A172 (cell line): Measurements from ENCODE around the gene RNPEP. TPM values are rescaled to one million over a fixed set of nuclear protein-coding genes. Genes with fewer than 3 reads are reported as not detected.
A peak's percentile ranks its signal among the peaks of the same experiment; 100 is the strongest.
"Not testable (repeated sequence)": the region's sequence is repeated elsewhere in the genome, so short reads cannot be mapped to it uniquely, and the experiment has no call there.

Source experiments
- DNase-seq: peaks from one replicate; pipeline ENCODE4 v3.0.0-alpha.2; 2015; ENCODE audit warnings: low spot score
- total RNA-seq: library from RNA; depleted of rRNA; stranded (reverse); fragments of >200 nt; shearing (Covaris generic); gene quantifications from 2 replicates; pipeline ENCODE4 v1.2.3, GENCODE V29; 2014

RNPEP gene
- total RNA-seq, 1 experiment from 2014 or later = 112 TPM

GRCh38 chr1:201962382-201962781, 20.1 kb upstream of the RNPEP start:
- not testable (repeated sequence) for DNase-seq

DNA sequence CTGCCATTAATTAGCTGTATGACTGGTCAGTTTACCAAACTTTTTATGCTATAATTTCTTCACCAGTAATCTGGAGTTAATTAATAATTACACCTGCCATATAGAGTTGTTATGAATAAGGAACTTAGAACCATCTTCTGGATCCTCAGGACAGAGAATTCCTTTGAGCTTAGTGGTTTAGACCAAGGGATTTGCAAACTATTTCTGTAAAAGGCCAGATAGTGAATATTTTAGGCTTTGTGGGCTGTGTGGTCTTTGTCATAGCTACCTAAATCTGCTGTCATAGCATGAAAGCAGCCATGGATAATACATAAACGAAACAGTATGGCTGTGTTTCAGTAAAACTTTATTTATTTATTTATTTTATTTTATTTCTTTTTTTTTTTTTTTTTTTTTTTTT, 18.2 kb upstream of the RNPEP start:
- DNase-seq = no peak

GRCh38 chr1:201966171-201966570, 16.3 kb upstream of the RNPEP start:
- DNase-seq = no peak

DNA sequence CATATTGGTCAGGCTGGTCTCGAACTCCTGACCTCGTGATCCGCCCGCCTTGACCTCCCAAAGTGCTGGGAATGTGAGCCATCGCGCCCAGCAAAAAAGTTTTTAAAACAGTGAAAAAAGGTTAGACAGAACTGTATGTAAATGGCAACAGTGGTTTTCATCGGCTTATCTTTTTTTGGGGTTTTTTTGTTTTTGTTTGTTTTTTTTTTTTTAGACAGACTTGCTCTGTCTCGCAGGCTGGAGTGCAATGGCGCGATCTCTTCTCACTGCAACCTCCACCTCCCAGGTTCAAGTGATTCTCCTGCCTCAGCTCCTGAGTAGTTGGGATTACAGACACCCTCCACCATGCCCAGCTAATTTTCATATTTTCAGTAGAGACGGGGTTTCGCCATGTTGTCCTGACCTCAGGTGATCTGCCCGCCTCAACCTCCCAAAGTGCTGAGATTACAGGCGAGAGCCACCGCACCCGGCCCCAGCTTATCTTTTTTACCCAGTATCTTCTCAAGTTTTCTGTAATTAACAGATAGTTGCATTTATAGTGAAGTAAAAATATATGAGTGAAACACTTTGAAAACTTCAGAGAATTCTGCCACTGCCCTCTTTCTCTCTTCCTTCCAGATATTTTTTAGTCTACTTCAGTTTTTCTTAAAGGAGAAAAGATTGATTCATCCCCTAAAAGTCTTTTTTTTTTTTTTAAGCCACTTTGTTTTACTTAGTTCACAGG, 14.1 kb upstream of the RNPEP start:
- DNase-seq = no peak

DNA sequence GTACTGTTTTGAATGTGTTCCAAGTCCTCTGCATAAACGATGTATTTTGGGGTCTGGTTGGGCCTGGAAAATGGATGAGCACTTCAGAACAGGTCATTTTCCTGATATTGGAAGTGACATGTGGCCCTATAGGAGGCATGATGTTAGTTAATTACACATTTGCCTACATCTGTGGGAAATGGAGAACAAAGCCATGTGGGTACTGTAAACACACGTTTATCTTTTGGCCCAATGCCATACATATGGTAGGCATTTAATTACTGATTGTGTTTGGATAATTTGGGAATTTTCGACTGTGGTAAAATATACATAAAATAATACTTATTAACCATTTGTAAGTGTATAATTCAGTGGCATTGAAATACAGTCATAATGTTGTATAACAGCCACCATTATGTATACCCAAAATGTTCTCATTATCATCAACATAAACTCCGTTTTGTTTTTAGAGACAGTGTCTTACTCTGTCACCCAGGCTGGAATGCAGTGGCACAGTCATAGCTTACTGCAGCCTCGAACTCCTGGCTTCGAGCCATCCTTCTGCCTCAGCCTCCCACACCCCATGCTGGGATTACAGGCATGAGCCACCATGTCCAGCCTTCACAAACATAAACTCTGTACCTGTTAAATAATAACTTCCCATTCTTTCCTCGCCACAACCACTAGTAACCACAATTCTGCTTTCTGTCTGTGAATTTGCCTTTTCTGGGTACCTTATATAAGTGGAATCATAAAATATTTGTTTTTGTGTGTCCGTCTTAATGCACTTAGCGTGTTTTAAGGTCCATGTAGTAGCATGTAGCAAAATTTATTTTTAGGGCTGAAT, 11.9 kb upstream of the RNPEP start:
- DNase-seq = no peak

GRCh38 chr1:201982082-201982622, 296 bp upstream of the RNPEP start:
- peak; percentile 13 for DNase-seq

DNA sequence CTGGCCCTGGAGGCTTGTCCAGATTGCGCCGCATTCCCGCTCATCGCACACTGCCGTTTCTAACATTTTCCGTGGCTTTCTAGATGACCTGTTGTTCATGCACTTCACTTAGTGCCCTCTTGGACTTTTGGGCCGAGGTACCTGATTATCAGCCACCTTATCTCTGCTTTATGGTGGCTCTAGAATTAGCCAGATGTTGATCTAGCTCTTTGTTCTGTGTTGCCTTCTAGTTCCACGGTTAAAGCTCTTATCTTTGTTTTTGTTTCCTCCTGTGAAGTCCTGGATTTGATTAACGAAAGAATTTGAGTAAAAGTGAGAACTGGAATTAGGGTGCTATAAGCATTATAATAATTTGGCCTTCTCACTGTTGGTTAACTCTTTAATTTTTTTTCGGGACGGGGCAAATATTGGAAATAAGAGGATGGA, 945 bp downstream of the RNPEP start:
- no peak for DNase-seq

DNA sequence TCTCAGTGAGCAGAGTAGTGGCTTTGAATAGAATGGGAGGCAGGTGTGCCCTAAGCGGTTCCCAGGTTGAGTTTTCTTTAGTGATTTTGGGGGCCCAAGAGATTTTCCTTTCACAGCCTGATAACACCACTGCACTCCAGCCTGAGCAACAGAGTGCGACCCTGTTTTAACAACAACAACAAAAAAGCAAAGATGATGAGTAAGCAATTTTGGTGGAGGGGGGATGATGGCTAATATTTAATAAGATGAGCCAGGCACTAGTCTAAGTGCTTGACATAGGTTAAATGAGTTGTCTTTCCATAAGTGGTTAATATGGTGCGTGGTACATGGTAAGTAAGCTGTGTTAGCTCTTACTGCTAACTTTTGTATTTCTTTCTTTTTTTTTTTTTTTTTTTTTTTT, 2.0 kb downstream of the RNPEP start:
- DNase-seq = no peak

DNA sequence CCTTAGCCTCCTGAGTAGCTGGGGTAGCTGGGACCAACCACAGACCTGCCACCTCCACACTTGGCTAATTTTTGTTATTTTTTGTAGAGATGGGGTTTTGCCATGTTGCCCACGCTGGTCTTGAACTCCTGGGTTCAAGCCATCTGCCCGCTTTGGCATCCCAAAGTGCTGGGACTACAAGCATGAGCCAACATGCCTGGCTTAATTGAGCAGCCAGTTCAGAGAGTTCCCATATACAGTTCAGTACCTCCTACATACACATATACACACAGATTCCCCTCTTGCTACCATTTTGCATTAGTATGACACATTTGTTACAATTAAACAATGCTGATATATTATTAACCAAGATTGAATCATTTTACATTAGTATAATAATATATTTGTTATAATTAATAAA, 2.9 kb downstream of the RNPEP start:
- no peak for DNase-seq

DNA sequence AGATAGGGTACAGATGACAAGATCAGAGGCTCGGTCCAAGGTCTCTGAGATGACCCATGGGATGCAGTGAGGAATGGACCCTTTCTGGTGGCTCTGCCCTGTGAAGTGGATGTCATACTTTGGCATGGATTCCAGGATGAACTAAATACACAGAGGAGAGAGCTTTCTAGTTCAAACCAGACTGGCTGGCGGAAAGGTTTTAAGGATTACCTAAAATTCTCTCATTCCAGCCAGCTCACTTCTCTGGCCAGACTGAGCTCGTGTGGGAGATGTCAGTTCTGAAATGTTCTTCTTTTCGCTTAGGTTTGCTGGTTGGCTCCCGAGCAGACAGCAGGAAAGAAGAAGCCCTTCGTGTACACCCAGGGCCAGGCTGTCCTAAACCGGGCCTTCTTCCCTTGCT, 6.2 kb downstream of the RNPEP start:
- DNase-seq = no peak

GRCh38 chr1:201989354-201990128, 7.1 kb downstream of the RNPEP start:
- no peak for DNase-seq

DNA sequence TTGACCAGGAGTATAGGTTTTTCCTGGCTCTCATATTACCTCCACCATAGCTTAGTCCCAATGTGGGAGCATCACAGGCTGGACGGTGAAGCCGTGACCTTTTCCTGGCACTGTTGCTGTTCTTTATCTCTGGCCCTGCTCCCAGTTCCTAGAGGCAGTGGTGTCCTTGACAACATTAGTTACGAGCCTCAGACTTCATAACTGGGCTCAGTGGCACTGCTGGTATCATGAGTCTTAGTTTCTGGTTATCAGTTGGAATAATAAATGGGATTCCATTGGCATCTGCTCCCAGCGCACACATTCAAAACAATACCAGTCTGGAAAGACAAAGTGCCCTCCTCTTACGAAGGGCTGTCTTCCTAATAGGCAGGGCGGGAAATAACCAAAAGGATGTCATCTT, 8.0 kb downstream of the RNPEP start:
- no peak for DNase-seq

- DNase-seq = peak; percentile 68
Observed at GRCh38 chr1:201999625-202000238, 17.3 kb downstream of the RNPEP start.

DNA sequence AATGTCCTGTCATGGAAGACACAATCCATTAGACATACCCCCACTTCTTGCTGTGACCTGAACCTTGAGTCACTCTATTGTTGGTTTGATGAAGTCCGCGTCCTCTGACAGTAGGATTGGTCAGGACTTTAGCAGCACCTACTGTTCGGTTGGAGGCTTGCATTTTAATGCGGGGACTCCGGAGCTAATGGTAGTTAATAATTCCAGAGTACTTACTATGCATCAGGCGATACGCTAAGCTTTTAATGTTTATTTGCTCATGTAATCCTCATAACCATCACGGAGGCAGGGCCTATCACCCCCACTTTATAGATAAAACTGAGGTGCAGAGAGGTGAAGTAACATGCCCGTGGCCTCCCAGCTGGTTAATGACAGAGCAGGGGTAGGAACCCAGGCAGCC, 20.1 kb downstream of the RNPEP start:
- DNase-seq = no peak

DNA sequence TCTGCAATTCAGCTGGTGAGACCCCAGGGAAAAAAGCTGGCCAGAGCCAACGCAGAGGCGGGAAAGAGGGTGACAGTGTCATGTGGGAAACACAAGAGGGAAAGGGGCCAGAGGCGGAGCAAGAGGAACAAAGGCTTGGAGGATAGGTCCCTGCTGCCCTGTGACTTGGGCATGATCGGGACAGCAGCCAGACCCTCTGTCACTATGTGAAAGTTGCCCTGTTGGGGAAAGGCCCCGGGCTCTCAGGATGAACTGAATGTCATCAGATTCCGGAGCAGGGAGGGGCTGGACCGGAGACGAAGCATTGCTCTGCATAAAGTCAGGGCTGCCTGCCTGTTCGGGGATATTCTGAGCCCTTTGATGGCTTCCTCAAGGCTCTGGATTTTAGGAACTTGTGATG, 22.3 kb downstream of the RNPEP start:
- DNase-seq = no peak

DNA sequence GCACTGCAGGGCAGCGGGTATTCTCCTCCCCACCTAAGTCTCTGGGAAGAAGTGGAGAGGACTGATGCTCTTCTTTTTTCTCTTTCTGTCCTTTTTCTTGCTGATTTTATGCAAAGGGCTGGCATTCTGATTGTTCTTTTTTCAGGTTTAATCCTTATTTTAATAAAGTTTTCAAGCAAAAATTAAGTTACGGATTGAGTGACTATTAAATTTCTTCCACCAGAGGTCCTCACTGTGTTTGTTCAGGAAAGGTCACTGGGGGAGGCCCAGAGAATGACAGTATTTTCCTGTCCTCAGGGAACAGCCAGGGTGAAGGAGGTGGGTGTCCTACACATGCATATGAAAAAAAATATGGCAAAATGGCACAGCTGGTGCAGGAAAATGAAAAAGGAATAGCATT, 23.5 kb downstream of the RNPEP start:
- peak; percentile 39 for DNase-seq

- no peak for DNase-seq
Observed at GRCh38 chr1:202007304-202007703, 24.9 kb downstream of the RNPEP start.

DNA sequence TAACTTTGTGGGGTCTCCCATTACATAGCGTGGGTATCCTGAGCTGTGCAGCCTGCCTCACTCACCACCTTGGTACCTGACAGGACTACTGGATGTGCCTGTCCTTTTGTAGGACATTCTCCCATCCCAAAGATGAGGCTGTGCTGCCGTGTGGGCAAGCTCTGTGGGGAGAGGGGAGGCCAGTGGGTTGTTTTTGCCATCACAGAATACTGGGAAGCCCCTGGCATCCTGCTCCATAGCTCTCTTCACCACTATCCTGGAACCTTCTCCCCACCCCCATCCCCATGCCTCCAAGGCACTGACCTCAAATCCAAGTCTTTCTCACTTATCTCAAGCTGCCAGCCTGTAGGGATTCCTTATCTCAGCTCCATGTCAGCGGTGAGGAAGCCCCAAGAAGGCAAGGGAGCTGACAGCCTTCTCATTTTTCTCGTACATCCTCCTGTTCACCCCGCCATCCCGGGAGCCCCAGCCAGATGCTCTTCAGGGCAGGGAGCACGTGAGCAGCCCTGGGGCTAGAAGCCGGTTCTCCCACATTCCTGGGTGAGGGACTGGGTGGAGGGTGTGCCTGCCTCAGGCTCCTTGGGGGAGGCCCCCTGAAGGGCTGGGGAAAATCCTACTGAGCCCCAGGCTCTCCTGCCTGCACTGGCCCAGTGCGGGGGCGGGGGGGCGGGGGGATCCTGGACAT, 25.5 kb downstream of the RNPEP start:
- peak; percentile 87 for DNase-seq

DNA sequence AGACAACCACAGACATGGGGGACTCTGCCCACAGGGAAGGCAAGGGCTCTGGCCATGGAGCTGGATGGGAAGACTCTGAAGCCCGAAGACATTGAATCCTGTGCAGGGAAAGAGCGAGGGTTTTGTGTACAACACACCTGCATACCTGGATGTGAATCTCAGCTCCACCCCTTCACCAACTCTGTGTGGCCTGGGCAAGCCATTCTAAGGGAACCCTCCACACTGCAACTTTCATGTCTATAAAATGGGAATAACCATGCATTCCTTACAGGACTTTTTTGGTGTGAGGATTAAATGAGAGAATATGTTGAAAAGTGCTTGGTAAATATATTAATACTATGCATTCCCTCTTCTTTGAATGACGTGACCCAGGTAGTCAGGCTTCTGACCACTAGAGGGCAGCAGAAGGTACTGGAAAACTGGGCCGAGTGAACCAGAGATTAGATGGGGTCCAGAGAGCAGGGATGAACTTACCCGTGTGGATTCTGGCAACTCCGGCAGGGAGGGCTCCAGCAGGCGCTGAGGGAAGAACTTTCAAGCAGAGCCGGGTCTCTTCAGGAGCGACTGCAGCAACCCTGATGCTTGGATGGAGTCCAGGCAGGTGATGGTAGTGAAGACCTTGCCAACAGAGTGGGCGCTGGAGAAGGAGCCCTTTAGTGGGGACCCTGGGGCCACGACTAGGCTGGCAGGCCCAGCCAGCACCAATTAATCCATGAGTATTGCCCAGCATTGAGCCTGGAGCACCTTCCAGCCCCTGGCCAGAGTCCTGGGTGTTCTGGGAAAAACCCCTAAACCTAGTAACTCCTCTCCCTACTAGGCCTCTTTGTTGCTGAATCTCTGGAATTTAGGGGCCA, 27.1 kb downstream of the RNPEP start:
- DNase-seq = peak; percentile 84
